ENCODE data around the gene NOC3L. TPM values are rescaled to one million over a fixed set of nuclear protein-coding genes. Genes with fewer than 3 reads are reported as not detected.

The NOC3L gene
- total RNA-seq, 2 experiments from 2014 or later = 54.4 to 55.8 TPM

GRCh38 chr10:94315024-94315451 lies 47.7 kb downstream of the NOC3L start:
- ChIA-PET POLR2A (no interaction called here), CTCF (no interaction called here)

GRCh38 chr10:94310369-94310768 lies 52.4 kb downstream of the NOC3L start:
- POLR2A ChIA-PET = no interaction called here
- CTCF ChIA-PET = interaction anchor here (0.6 kb wide), 1 partner anchor 134 kb away, joined by 3 read pairs; no protein-coding TSS in a partner anchor

GRCh38 chr10:94308866-94309265 lies 53.9 kb downstream of the NOC3L start:
- CTCF ChIA-PET = no interaction called here
- POLR2A ChIA-PET = interaction anchor here (0.5 kb wide), 1 partner anchor 31 kb away, joined by 7 read pairs; no protein-coding TSS in a partner anchor

DNA sequence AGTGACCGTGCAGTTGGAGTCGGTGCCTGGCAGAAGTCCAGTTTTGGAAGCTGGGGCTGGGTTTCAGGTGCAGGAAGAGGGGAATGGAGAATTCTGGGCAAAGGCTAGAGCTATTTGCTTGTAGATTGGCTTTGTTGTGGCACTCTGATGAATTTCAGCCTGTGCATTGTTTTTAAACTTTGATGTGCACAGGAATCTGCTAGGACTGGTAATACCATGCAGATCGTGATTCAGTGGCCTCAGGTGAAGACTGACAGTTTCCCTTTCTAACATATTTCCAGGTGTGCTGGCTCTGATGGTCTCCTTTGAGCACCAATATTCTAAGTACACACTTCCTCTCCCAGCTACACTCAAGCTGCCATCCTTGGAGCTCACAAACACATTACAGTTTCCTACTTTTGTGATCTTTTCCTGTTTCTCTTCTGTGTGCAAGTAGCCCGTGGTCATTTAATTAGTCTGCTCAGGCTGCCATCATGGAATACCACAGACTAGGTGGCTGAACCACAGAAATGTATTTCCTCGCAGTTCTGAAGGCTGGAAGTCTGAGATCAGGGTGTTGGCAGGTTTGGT lies 55.6 kb downstream of the NOC3L start:
- ChIA-PET POLR2A (no interaction called here), CTCF (no interaction called here)

DNA sequence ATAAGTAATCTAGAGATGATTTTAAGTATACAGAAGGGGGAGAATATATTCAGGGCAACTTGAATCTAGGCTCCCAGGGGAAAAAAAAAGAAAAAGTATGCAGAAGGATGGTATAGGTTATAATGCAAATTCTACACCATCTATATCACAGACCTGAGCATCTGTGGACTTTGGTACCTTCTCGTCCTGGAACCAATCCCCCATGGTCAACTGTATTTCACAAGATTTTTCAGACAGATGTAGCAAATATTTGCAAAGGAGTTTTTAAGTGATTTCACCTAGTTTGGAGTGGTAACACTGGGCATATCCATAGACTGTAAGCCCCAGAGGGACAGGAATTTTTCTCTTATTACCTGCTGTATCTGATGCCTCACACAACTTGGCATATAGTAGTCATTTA lies 58.8 kb downstream of the NOC3L start:
- ChIA-PET POLR2A (no interaction called here), CTCF (no interaction called here)

DNA sequence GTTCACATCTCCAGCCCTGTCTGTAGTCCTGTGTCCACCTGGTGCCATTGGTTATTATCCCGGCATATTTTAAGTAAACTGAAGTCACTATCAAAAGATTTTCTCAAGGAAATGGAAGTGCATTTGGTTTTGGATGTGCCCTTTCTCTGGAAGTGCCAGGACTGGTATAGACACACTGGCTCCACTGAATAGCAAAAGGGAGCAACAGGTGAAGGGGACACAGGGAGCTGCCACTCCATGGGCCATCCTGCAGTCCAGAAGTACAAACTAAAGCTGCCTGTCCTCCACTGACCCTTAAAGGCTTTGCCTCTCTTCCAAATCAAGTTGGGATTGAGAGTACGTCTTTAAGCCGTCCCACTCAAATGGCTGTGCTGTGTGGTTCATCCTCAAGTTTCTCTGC lies 62.7 kb downstream of the NOC3L start:
- ChIA-PET CTCF (no interaction called here), POLR2A (no interaction called here)

- ChIA-PET POLR2A (no interaction called here), CTCF (no interaction called here)
Measured at GRCh38 chr10:94299417-94299816, 63.3 kb downstream of the NOC3L start.

- CTCF ChIA-PET = no interaction called here
- POLR2A ChIA-PET = no interaction called here
Measured at GRCh38 chr10:94294168-94294567, 68.6 kb downstream of the NOC3L start.

GRCh38 chr10:94293354-94293753 lies 69.4 kb downstream of the NOC3L start:
- ChIA-PET POLR2A (no interaction called here), CTCF (no interaction called here)

GRCh38 chr10:94292434-94293090 lies 70.2 kb downstream of the NOC3L start:
- CTCF ChIA-PET = no interaction called here
- POLR2A ChIA-PET = no interaction called here

- POLR2A ChIA-PET = interaction anchor here (0.5 kb wide), 1 partner anchor 488 kb away, joined by 9 read pairs; no protein-coding TSS in a partner anchor
- CTCF ChIA-PET = no interaction called here
Measured at GRCh38 chr10:94288361-94289101, 74.2 kb downstream of the NOC3L start.

GRCh38 chr10:94287336-94287735 lies 75.4 kb downstream of the NOC3L start:
- POLR2A ChIA-PET = no interaction called here
- CTCF ChIA-PET = no interaction called here

- ChIA-PET CTCF (no interaction called here), POLR2A (no interaction called here)
Measured at GRCh38 chr10:94286901-94287300, 75.8 kb downstream of the NOC3L start.

DNA sequence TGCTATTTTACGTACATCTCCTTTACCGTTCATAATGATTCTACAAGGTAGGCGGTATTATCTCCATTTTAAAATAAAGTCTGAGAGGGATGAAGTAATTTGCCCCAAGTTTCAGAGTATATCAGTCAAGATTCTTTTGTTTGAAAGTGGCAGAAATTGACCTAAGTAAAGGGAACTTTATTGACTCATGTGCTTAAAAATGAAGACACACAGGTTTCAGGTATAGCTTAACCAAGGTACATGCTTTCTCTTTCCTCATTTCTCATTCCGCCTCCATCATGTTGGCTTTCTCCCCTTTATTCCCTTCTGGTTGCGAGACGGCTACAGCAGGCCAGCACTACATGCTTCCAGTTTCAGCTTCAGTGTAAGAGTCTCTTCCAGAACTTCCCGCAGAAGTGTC lies 77.5 kb downstream of the NOC3L start:
- POLR2A ChIA-PET = no interaction called here
- CTCF ChIA-PET = no interaction called here

Other genes starting within 250 kb of the NOC3L start
- under 1 TPM; 0.55 to 0.93 TPM for gene TBC1D12, start 39.6 kb upstream of the NOC3L start, total RNA-seq
- gene HELLS, start 182.8 kb upstream of the NOC3L start, total RNA-seq = 100 to 1,000 TPM; 151 to 152 TPM